HG02852 (cell line): Measurements from ENCODE around the gene CPOX.
"Not testable (repeated sequence)": the region's sequence is repeated elsewhere in the genome, so short reads cannot be mapped to it uniquely, and the experiment has no call there.

Experiments
- ATAC-seq: cut with Tn5 transposase; IDR thresholded peaks from one replicate; pipeline ENCODE4 v1.9.1; 2021; ENCODE audit warnings: mild to moderate bottlenecking, moderate library complexity; ENCODE audit not compliant: unreplicated experiment

The CPOX gene

DNA sequence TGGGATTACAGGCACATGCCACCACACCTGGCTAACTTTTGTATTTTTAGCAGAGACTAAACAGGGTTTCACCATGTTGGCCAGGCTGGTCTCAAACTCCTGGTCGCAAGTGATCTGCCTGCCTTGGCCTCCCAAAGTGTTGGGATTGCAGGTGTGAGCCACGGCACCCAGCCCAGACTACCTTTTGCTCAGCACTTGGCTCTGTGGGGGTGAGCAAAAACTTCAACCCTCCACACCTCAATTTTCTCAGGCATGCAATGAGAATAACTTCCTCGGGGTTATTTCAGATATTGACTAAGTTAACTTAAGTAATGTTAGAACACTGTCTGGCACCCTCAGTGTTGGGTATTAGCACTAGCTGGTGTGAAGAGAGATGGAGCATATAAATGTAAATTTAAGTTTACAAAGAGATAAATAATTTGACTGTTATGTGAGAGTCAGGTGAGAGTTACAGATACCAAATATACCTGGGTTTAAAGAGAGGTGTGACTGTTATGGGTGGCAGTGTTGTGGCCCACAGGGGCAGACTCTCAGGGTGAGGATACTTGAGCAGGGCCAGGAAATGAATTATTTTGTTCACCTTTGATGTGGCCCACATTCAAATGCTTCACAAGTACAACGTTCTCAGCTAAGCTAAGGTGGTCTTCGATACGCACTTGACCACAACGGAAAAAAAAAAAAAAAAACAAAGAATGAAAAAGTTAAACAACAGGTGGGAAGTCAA, 29.0 kb downstream of the CPOX start:
- no peak for ATAC-seq

DNA sequence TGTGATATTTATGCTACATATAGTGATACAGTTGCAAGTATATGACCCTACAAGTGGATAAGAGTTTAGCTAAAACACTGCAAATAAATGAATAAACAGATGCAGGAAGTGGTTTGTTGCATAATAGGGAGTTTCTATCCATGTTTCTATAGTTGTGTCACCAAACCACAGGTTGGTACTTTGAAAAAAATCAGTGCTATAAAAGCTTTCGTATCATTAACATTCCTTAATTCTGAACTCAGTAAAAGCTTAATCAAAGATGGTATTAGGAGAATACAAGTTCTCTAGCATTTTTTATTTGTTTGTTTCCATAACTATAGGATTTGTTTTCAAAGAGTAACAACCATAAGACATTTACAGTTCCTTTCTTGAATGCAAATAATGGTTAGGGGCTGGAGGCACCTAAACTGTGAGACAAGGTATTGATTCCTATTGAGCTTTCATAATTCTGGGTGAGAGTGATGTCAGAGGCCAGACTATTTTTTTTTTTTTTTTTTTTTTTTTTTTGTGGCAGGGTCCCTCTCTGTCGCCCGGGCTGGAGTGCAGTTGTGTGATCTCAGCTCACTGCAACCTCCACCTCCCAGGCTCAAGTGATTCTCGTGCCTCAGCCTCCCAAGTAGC, 29.6 kb downstream of the CPOX start:
- peak; percentile 56 for ATAC-seq

DNA sequence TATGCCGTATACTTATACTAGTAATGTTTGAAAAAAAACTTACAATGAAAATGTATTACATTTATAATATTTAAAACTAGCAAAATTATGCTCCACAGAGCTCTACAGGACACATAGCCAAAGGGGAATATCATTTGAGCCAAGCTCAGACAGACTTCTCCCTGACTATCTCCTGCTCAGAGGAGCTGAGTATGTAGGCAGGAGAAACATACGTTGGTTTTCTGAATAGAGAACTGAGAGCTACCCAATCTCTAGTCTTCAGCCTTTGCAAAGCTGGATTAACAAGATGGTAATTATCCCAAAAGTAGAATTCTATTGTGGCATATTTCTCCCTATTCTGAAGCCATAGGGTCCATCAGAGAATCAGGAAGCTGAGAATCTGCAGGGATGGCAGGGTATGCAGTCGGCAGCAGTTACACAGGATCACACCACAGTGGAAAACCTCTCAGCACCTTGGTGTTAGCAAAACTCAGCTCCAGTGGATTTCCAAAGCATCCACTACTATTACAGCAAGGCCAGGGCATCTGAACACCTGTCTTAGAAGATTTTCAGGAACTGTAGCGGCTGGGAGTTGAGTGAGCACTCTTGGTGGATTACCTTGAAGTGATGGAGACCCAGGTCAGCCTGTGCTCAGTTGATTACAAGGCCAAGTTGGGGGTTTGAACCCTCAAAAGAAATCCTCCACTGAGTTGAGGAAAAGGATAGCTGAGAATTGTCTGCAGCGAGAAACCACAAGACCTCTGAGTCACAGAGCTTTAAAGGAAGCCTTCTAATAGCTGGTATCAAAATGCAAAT, 31.5 kb downstream of the CPOX start:
- no peak for ATAC-seq

DNA sequence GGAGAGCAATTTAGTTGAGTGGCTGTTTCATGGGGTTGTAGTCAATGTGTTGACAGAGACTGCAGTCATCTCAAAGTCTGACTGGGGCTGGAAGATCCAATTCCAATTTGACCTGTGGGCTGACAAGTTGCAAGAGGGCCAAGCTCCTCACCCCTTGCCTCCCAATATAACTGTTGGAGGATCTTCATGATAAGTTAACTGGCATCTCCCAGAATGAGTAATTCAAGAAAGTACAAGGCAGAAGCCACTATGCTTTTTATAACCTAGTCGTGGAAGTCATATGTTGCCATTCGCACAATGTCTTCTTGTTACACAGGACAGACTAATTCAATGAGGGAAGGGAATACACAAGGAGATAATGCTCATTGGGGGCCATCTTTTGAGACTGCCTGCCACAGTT, 32.5 kb downstream of the CPOX start:
- ATAC-seq: no peak

DNA sequence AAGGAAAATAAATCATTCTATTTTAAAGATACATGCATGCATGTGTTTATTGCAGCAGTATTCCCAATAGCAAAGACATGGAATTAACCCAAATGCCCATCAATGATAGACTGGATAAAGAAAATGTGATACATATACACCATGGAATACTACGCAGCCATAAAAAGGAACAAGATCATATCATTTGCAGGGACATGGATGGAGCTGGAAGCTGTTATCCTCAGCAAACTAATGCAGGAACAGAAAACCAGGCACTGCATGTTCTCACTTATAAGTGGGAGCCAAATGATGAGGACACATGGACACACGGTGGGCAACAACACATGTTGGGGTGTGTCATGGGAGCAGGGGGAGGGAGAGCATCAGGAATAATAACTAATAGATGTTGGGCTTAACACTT, 33.6 kb downstream of the CPOX start:
- ATAC-seq: not testable (repeated sequence)

DNA sequence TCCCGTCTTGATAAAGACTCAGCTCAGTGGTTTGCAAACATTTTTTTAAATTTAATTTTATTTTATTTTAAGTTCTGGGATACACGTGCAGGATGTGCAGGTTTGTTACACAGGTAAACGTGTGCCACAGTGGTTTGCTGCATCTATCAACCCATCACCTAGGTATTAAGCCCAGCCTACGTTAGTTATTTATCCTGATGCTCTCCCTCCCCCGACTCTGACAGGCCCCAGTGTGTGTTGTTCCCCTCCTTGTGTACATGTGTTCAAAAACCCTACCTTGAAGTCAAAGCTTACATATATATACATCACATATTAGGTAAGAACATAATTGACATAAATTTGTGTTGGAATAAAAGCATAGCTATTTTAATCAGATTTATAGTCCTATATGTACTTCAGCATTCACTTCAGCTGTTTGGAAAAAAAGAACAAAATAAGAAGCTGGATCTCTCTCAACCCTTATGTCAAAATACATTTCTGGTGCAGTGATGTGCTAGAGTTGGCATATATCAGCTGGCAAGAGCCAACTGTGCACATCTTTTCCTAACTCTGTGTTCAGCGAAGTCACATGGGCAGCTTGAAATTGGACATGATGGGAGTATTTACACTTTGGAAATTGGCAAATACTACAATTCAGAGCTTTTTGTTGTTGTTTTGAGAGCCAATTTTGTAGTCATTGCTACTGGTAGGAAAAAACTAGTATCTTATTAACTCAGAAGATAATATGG, 35.1 kb downstream of the CPOX start:
- ATAC-seq: no peak

DNA sequence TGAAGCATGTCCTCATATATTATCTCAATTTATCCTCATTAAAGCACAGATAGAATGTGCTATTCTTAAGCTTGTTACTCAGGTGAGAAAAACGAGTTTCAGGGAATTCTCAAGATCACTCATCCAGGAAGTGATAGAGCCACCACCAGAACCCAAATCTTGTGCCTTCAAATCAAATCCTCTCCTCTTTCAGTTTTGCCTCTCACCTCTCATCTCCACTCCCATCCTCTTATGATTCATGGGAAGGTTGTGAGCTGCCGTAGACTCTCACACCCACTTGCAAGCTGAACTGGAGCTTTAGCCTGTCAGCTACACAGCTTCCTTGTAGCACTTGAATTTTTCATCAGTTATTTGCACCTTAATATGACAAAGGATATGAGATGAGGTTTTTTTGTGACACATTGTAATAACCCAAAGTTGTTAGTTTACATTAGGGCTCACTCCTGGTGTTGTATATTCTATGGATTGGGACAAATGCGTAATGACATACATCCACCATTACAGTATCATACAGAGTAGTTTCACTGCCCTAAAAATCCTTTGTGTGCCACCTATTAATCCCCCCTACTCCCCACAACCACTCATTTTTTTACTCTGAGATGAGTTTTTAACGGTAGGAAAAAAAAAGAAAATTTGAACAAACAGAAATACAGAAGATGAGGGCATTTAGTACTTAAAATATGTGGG, 35.9 kb downstream of the CPOX start:
- ATAC-seq: peak; percentile 25

DNA sequence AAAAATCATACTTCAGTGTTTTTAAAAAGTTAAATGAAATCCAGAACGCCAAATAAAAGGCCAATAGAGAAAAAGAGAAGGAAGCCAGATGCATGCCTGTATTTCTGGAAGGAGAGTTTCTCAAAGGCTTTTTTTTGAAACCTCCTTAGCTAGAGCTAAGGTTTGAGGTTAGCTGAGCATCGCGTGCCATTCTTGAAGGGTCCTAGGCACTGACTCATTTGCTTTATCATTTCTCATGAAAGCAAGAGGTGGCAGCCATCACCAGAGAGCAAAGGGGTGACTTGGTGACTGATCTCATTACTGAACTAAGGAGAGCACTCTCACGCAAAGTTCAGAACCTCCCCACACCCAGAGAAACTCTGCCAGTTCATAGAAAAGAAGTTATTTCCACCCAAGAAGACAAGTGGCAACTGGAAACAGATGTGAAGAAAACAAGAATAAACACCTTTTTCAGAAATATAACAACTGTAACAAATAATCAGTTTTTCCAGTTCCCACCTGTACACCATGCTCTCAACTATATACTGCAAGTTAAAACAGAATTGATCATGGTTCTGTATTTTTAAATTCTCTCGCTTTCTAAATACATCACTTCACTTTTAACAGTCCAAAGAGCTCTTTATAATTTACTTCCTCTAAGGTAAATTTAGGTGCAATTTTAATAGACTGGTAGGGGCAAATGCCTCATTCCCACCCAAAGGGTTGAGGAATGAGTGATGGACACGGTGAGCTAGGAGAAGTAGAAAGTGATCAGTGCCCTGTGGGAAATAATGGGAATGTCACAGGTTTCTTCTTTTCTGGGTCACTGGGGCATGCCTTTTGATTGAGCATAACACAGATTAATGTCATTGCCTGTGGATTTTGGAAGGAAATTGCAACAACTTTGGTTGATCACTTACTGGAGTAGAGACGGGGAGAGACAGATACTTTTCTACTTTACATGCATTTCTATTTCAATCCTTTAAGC, 37.0 kb downstream of the CPOX start:
- ATAC-seq: peak; percentile 77

DNA sequence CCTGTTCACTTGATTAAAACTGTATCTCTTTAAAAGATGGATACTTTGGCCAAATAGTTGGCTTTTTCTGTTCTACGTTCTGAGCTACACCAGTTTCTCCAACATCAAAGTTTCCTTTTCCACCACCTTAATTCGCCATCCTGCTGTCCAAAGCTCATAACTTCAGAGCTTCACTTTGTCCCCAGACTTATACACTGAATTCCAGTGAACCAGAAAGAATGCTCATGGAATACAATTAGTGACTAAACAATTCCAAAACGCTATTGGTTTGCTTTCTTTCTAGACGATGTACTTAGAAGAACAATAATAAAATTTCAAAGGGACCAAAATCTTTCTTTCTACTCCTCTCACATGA, 38.4 kb downstream of the CPOX start:
- ATAC-seq: no peak

DNA sequence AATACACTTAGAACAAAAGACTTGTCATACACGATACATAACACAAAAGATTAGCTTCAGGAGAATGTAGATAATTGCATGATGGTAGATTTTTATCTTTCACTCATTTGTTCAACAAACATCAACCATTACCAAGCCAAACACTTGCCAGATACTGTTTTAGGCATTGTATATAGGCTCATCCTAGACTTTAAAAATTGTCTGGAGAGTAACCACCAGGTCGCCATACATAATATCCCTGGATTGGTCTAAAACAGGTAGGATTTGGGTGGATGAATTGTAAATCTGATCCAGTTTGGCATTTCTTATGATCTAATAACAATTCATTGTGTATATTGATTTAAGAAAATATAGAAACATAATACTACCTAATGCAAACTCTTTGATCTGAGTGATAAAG, 38.8 kb downstream of the CPOX start:
- no peak for ATAC-seq

DNA sequence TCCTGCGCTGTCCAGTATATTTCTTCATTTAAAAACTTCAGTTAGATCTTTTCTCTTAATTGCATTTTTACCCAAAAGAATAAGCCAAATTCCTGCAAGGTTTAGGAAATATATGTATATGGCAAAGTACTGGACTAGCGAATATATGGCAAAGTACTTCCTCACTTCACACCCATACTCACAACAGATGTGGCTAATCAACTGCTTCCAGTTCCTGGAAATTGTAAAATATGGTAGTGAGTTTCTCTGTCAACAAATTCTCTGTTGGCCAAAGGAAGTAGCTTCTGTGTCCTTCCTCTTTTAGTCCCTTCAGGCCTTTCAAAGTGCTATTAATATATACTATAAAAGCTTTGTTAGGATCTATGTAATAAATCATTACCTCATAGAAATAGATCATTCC, 39.7 kb downstream of the CPOX start:
- ATAC-seq: no peak

DNA sequence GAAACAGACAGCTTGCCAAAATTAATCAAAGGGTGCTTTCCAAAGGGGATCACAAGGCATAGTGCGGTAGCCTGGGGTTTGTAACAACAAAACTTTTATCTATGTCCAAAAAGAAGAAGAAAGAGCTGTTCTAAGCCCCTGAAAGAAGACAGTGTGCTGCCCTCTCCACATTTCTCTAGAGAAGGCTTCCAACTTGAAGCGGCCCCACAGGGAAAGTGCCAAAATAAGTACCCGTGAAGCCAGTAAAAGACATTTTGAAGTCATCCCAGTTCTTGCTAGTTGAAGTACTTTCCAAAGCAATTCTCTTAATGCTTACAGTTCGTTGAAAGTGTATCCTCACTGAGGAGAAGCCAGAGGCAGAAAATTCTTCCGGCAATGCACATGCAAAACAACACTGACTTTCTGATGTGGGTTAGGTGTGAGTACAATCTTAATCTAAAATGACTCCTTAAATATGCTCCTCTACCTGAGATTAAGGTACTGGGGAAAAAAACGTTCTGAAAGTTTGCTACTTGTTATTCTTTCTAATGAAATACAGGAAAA, 40.3 kb downstream of the CPOX start:
- ATAC-seq: no peak

DNA sequence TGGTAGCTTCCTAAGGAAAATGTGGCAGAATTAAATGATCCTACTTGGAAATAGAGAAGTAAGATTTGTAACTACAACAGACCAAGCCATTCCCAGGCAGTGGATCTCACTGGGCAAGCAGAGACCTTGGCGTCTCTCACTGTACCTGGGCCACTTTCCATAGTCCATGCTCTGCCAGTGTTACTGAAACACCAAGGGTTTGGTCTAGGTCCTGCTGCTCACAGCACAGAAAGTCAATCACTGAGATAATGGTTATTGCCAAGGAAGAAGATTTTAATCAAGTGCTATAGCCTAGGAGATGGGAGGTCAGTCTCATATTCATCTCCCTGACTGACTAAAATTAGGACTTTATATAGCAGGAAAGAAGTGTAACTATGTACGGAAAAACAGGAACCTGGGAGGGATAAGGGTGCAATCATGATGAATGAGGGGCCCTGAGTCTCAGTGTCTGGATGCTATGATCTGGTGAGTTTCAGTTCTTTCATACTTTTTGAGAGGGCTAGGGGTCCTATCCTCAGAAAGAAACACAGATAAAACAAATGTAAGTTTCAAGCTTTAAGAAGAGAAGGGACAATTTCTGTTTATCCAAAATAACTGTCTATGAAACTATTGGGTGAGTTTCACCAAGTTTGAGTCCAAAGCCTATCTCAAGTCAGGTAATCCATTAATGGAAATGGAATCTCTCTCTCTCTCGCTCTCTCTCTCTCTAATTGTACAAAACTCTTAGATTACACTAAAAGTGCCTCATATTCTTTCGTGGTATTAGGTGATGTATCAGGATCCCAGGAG, 41.0 kb downstream of the CPOX start:
- ATAC-seq: no peak

DNA sequence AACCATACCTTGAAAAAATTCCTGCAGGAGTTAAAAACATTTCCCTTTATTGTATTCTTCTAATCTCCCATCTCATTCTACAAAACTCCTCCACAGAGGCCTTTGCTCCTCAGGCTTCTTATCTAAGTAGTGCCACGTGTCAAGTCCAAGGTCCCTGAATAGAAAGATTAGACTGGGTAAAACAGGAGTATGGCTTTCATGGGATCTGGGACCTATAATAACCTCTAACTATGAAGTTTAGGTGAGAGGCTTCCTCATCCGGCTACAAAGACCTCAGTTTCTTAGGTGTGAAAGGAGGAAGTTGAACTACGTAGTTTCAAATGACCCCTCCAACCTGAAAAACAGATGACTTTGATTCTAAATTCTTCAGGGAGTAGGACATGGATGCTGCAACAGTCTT, 41.7 kb downstream of the CPOX start:
- ATAC-seq: no peak

DNA sequence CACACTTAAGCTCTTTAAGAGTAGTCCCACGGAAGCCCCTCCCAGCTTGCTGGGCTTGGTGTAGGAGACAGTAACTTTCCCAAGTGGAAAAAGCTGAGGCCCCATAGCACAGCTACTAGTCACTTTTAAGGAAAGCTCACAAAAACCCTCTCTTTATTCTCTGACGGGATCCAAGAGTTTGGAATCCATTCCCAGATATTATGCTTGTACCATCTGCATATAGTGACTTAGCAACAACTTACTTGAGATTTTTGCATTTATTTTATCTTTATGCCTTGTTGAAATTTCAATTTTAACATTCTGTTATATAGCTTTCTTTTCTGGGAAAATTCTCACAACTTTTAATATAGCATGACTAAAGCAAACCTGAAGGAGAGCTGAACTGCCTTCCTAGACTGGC, 42.2 kb downstream of the CPOX start:
- no peak for ATAC-seq

DNA sequence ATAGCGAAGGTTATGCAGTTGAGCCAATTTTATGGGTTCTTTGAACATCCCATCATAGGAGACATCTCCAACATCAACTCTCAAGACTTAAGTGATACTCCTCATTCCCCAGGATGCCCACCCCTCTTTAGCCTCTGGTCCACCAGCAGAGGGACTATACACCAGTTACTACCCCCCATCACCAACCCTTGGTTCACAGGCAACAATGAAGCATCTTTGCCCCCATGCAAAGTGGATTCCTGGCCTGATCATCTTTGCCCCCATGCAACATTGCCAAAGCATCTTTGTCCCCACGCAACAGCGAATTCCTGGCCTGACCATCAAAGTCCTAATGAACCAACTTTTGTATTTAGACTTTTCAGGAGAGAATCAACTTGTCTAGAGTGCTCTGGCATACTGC, 42.6 kb downstream of the CPOX start:
- ATAC-seq: no peak

DNA sequence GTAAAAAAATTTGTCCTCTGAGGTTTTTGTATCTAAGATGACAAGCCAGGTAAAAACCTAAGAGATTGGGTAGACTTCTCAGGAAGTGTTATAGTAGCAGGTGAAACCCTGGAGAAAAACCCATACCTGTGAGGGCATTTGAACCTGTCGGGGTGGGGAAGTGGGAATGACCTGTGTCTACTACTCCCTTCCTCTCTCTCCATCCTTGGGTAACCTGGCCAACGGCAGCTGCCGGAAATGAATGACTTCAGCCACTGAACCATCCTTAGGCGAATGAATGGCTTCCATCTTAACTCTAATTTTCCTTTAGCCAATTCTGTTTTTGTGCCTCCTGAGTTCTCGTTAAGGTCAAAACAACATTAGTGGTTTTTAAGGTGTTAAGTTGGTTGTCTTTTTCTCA, 44.9 kb downstream of the CPOX start:
- ATAC-seq: no peak

DNA sequence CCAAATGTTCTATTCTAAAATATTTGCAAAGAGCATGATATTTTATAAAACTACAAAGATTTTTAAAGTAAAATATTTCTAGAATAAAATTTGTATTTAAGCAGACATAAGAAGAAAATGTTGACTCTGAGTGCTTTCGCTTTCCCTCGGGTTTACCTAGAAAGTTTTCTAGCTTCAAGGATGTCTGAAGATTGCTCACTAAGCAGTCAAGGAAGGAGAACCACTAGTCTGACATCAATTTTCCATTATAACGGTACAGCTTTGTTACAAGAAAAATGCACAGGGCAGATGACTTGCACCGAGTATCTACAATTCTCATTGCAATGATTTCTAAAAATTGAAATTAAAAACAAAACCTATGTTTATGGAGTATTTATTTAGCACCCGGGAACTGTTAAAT, 47.5 kb downstream of the CPOX start:
- peak; percentile 53 for ATAC-seq

DNA sequence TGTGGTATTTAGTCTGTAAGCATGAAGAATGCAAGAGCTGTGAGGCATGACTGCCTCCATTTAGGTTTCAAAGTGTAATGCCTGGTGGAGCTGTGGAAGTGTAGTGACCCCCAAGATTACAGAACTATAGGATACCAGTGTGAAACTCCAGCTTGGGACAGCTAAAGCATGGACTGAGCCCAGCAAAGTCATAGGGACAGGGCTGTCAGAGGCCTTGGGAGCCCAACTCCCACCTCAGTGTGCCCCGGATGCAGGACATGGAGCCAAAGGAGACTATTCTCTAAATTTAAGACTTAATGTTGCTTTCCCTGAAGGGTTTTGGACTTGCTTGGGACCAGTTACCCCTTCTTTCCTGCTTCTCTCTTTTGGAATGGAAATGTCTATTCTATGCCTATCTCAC, 50.8 kb downstream of the CPOX start:
- no peak for ATAC-seq
